HK-2 (cell line): ENCODE data around the gene LSMEM2.
"Not testable (repeated sequence)": the region's sequence is repeated elsewhere in the genome, so short reads cannot be mapped to it uniquely, and the experiment has no call there.

ENCODE experiments used
- DNase-seq: peaks from one replicate; pipeline ENCODE4 v3.0.0-alpha.2; 2018; ENCODE audit not compliant: unreplicated experiment

Gene LSMEM2

DNA sequence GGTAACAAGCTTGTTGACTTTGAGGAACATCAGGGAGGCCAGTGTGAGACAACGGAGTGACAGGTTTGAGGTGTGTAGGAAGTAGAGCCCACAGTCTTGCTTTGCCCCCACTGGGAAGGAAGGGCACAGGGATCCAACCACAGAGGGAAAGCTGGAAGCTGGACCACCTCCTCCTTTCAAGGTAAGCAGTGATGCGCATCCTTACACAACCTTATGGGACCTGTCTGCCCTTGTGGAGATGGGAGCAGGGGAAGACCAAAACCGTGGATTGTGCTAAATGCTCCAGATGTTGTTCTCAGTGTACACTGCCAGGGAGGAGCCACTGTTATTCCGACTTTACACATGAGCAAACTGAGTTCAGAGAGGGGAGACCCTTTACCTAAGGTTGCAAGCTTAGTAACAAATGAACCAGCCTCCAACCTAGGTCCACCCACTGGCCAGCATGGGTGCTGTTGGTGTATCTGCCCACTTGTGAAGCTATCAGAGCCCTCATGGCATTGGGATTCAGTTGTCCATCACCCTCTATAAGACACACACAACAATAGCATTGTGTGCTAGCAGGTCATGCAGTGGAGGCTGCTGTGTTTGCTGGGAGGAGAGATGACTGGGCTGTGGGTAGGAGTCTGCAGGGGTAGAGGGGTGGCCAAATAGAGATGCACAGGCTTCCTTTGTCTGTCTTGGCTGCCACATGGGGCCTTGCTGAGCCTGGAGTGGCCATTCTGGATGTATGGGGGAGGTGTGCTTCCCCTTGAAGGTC, 586 bp upstream of the LSMEM2 start:
- DNase-seq = no peak

DNA sequence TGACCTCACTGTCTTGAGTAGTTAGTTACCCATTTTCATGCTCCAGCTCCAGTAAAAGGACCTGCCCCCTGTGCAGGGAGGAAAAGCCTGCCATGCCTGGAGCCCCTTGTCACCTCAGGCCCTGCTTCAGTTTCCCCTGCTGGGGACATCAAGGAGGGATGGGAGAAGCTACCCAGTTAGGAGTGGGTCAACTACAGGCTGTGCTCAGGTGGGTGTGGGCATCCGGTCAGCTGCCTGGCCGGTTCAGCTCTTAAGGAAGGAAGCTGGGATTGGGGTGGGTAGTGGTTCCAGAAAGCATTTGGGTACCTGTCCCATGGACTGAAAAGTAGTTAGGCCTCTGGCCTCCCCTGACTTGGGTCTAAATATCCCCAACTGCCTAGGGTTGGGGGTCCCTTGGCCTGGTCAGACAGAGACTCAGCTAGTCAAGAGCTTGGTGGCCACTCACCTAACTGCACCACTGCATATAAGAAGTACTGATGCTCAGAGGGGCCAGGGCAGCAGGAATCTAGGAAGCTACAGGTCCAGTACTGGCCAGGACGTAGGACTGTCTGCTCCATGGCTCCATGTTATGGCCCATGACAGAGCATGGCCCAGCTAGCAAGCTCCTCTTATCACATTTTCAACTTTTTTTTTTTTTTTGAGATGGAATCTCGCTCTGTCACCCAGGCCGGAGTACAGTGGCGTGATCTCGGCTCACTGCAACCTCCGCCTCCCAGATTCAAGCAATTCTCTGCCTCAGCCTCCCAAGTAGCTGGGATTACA, 549 bp downstream of the LSMEM2 start:
- no peak for DNase-seq

GRCh38 chr3:50284121-50284520, 5.2 kb downstream of the LSMEM2 start:
- not testable (repeated sequence) for DNase-seq

GRCh38 chr3:50286322-50287227, 7.7 kb downstream of the LSMEM2 start:
- DNase-seq = no peak

DNA sequence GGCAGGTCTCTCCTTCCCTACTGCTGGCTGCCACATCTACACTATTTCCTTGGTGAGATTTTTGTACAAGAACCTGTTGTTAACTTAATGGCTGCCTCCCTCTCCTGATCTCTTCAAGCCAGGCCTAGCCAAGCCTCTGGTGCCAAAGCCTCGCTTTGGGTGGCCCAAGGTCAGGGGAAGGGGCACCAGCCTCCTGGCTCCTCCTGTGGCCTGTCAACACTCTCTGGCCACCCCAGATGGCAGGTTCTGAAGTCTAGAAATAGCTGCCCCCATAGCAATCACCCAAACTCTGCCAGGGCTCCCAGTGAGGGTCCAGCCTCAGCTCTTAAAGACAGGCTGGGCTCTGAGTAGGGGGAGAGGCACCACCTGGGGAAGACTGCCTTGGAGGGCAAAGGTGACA, 8.4 kb downstream of the LSMEM2 start:
- DNase-seq = no peak

DNA sequence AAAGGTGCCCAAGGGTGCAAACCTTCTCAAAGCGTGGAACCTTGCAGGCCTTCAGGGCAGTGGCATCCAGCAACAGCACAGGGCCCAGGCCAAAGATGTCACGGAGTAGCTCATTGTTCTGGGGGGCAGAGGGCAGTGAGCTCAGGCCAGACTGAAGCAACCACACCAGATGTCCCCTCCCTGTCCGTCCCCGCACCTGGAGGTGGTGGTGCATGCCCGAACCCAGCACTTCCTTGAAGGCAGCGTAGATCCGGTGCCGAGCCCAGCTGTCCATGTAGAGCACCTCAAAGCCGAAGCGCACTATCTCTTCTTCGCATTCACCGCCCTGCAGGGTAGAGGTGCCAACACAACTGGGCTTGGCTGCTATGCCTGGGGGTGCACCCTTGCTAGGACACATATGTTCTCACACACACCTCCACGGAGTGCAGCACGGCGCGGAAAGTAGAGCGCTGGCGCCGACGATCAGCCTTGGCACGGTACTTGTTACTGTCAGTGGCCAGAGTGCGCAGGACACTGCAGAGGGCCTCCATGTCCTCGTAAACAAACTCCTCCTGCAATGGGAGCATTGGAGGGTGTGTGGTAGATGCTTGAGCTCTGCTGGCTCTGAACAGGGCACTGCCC, 9.6 kb downstream of the LSMEM2 start:
- DNase-seq = no peak

DNA sequence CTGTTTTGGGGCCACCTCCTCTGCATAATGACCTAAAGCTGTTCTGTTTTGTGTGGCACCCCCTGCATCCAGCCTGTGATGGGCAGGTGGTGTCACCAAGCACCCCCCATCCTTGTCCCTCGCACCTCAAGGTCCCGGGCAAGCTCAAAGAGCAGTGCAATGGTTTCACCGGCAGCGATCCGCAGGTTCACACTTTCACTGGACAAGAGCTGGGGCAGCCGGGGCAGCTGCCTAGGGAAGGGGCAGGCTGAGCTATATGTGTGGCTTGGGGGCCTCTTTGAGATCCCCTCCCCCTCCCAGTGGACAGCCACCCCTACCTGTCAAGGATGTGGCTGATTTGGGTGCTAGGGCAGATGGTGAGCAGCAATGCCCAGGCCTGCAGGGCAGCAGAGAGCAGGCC, 10.2 kb downstream of the LSMEM2 start:
- DNase-seq = no peak

DNA sequence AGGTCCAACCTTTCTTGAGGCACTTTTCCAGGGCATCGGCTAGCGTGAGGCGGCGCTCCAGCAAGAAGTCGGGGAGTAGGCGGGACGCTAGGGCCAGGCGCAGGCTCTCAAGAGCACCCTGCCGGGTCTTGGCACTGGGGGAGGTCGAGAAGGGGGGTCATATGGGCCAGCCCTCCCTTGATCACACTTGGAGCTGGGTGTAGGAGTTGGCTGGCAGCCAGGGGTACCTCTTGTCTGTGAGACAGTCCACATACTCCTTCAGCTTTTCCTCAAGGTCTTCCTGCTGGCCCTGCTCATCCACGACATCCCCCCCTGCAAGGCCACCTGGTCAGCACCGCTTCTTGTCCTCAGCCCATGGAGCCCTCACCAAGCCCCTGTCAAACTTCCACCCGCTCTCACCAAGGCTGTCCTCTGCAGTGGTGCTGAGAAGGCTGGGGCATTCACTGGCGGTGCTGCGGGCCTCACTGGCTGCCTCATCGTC, 11.3 kb downstream of the LSMEM2 start:
- no peak for DNase-seq

DNA sequence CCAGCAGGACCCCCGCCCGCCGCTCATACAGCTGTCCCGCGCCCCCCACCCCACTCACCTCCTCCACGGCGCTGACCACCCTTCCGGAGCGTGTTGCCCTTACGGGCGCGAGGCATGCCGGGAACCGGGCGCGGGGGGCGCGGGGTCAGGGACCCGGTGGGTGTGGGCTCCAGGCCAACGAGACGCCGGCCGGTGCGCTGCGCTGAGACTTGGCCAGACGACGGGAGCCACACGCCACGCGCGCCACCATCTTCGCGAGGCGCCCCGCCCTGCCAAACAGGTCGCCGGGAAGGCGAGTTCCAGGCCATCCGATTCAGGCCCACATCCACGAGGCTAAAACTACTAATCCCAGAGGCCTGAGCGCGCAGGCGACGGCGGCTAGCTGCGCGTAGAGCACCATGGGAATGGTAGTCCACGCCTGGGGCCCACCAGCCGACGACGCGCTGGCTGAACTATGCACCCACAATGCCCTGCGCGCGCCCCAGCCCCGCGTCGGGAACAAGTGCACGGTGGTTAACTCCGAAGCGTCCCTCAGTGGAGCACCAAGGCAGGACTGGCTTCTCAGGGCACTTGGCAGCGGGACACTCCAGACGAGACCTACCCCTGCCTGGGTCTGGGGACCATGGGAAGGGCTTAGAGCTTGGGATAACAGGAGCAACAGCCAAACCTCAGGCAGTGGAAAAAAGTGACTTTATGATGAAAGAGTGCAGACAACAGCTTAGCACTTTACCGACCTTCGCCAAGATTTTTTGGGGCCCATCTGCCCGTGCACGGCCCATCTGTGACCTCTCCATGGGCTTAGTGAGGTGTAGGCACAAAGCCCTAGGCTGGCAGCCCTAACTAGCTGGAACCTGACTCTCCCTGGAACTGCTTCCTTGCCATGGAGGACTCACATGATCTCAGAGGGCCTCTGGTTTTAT, 13.5 kb downstream of the LSMEM2 start, which contains the start of gene IFRD2:
Gene IFRD2 (minus strand): TSS at position 271 of the 920 bp plus-strand sequence. CDS start 155 bp downstream, at position 116.
- peak; percentile 93 for DNase-seq

DNA sequence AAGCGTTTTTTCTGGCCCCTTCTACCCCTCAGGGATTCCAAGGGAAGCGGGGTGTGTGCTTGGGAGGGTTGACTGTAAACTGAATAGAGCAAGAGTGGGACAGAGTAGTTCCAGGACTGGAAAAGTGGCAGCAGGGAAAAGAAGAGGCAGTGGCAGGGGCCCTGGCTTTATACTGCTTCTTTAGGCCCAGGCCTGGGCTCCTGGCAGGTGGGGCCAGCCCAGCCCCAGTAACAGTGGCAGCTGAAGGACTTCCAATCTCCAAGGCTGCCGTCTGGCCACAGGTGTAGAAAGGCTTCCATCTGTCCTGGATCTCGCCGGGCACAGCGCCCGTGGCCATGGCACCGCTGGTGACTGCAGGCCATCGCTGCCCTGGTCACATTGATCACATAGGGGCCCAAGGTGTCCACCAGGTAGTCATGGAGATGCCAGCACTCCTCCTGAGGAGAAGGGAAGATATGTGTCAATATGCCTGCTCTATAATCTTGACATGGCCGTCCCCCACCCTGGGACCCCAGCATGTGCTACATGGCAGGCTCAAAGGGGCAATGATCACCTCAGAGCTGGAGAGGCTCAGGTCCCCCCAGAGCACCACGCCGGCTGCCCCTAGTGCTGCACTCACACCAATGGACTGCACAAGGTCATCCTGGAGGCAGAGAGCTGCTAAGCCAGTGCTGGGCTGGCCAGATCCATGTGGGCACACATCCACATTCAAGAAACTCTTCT, 14.4 kb downstream of the LSMEM2 start:
- no peak for DNase-seq

DNA sequence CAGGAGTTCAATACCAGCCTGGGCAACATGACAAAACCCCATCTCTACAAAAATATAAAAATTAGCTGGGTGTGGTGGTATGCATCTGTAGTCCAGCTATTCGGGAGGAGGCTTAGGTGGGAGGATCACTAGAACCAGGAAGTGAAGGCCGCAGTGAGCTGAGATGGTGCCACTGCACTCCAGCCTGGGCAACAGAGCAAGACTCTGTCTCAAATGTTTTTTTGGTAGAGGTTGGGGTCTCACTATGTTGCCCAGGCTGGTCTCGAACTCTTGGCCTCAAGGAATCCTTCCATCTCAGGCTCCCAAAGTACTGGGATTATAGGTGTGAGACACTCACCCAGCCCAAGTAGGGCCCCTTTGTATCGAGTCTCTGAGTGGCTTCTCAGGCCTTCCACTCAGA, 15.2 kb downstream of the LSMEM2 start:
- no peak for DNase-seq

DNA sequence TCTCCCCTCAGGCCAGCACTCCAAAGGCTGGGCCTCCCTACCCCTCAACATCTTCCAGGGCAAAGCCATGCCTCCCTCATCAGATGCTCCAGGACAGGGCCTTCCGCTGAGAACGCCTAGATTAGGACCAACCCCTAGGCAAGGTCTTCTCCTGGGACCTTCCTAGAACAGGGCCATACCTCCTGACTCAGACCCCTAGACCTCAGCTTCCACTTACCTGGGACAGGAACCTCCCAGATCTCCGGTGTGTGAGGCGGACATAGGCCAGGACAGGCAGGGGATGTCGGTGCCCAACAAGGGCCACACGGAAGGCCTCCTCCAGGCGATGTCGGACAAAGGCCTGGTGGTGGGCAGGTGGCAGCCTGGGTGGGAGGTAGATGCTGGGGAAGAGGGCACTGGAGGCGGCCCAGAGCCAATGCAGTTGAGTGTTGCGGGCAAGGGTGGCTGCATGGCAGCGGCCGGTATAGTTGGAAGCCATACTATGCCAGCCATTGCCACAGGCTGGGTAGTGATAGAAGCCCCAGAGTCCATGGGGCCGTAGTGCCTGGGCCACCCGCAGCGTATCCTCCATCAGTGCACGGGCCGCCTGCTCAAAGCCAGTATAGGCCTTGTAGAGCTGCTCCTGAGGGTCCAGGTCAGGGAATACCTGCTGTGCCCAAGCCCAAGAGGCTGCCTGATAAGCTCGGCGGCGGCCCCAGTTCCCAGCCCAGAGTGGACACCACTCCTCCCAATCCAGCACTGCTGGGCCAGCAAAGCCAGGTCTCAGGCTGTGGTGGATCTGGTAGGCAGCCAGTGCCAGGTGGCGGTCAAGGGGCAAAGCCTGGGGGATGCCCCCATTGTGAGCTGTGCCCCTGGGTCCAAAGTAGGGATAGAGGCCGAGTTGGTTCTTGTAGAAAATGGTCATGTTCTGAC, 15.9 kb downstream of the LSMEM2 start:
- DNase-seq = no peak

GRCh38 chr3:50295553-50296431, 16.9 kb downstream of the LSMEM2 start:
- DNase-seq = no peak

GRCh38 chr3:50296721-50297383, 18.0 kb downstream of the LSMEM2 start:
- DNase-seq = no peak

- no peak for DNase-seq
Measured at GRCh38 chr3:50297384-50297775, 18.5 kb downstream of the LSMEM2 start.

- no peak for DNase-seq
Measured at GRCh38 chr3:50297896-50298725, 19.2 kb downstream of the LSMEM2 start.
